ENCODE results near the gene C1orf210.

- TF ChIP-seq, protein P1, sequence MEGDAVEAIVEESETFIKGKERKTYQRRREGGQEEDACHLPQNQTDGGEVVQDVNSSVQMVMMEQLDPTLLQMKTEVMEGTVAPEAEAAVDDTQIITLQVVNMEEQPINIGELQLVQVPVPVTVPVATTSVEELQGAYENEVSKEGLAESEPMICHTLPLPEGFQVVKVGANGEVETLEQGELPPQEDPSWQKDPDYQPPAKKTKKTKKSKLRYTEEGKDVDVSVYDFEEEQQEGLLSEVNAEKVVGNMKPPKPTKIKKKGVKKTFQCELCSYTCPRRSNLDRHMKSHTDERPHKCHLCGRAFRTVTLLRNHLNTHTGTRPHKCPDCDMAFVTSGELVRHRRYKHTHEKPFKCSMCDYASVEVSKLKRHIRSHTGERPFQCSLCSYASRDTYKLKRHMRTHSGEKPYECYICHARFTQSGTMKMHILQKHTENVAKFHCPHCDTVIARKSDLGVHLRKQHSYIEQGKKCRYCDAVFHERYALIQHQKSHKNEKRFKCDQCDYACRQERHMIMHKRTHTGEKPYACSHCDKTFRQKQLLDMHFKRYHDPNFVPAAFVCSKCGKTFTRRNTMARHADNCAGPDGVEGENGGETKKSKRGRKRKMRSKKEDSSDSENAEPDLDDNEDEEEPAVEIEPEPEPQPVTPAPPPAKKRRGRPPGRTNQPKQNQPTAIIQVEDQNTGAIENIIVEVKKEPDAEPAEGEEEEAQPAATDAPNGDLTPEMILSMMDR (IDR thresholded peaks at IDR 0.05), result no peak
- TF ChIP-seq POLR2A (IDR thresholded peaks at IDR 0.05), result no peak
These were observed 51.8 kb downstream of the C1orf210 start for GRCh38 chr1:43233631-43234030.
